Transverse colon (tissue), 4 donors: ENCODE data around the gene RGS19. TPM values are rescaled to one million over a fixed set of nuclear protein-coding genes. Genes with fewer than 3 reads are reported as not detected.

Source experiments
- DNase-seq: peaks from one replicate; pipeline ENCODE4 v3.0.0-alpha.2; 2019
- H3K27ac ChIP-seq, 4 donors: fragments of 200-600 bp; sonication (generic); 2 replicates each; pipeline ENCODE4 v1.5.1; 2016 to 2018; ENCODE audit warnings: inconsistent platforms in 4 of 4
- H3K27me3 ChIP-seq: fragments of 200-600 bp; sonication (generic); 2 replicates; pipeline ENCODE4 v1.5.1; 2017; ENCODE audit warnings: inconsistent platforms
- H3K36me3 ChIP-seq, 4 donors: fragments of 200-600 bp; sonication (generic); 2 replicates each; pipeline ENCODE4 v1.5.1; 2017 to 2019; ENCODE audit warnings: inconsistent platforms in 4 of 4
- H3K4me1 ChIP-seq, 4 donors: fragments of 200-600 bp; sonication (generic); 2 replicates each; pipeline ENCODE4 v1.5.1; 2017 to 2020; ENCODE audit warnings: inconsistent platforms in 4 of 4
- H3K4me3 ChIP-seq, 4 donors: fragments of 200-600 bp; sonication (generic); 1 replicate in 1 of 4; 2 replicates in 3 of 4; pipeline versions ENCODE4 v1.5.1 to v1.6.1; 2017 to 2019; ENCODE audit warnings: inconsistent platforms in 4 of 4
- H3K9me3 ChIP-seq, 2 donors: fragments of 200-600 bp; sonication (generic); 2 replicates each; pipeline ENCODE4 v1.5.1; 2017 to 2019; ENCODE audit warnings: inconsistent platforms in 2 of 2
- CTCF ChIP-seq, 5 experiments: fragments of 200-600 bp in 3 of 5; fragments of 450-650 bp in 2 of 5; sonication (generic) in 3 of 5; IDR thresholded peaks; 1 replicate in 2 of 5; 2 replicates in 3 of 5; pipeline ENCODE4 v1.5.1; 2016 to 2017; ENCODE audit warnings: antibody characterized with exemption in 5 of 5, inconsistent platforms in 3 of 5, mild to moderate bottlenecking in 2 of 5, moderate library complexity in 1 of 5
- EP300 ChIP-seq: sonication (generic); formaldehyde crosslinking; IDR thresholded peaks from one replicate; pipeline ENCODE4 v1.6.1; 2017; ENCODE audit warnings: antibody characterized with exemption, low read depth
- POLR2A ChIP-seq: fragments of 450-650 bp; IDR thresholded peaks from one replicate; pipeline ENCODE4 v1.6.1; 2016; ENCODE audit warnings: antibody characterized with exemption, mild to moderate bottlenecking, moderate library complexity
- POLR2AphosphoS5 ChIP-seq, 3 donors: sonication (generic); formaldehyde crosslinking; IDR thresholded peaks; one replicate each; pipeline ENCODE4 v1.6.1; 2016; ENCODE audit warnings: antibody characterized with exemption in 3 of 3
- WGBS, 2 donors: methylation state at CpG; one replicate each; pipeline ENCODE4 v1.1.5; 2018; ENCODE audit warnings: low coverage in 1 of 2; 5-methylcytosine and 5-hydroxymethylcytosine counted together
- in situ Hi-C, 4 donors: fragments of 200-750 bp; cut with MboI; loops; one replicate each; pipeline versions ENCODE4 v1.15.0 to v1.15.1; 2017; ENCODE audit warnings: low sequenced_read_pairs in 3 of 4, low pct_ligation_motif_present in 1 of 4, low pct_unique_long_range_greater_than_20kb in 1 of 4
- intact Hi-C: fragments of 100-400 bp; cut with DNase I; formaldehyde crosslinking; loops from one replicate; pipeline ENCODE4 v1.15.1; 2023; ENCODE audit warnings: low total_unique reads
- total RNA-seq, 4 donors: library from RNA; depleted of rRNA; stranded (reverse); fragments of >200 nt; gene quantifications; one replicate each; pipeline ENCODE4 v1.1.0, GENCODE V29; 2016

The RGS19 gene
- total RNA-seq, 4 donors from 2014 or later: 5.5 to 37.4 (median 10.8) TPM; not detected in 1

- Histone ChIP-seq H3K27ac (peak overlapping the region; percentile 76 to 88 (median 78)), H3K9me3 (no peaks in the 10 kb centered on the region), H3K36me3 (no peaks in the 10 kb centered on the region), H3K27me3 (peaks cover 8% of the 10 kb centered on the region), H3K4me3 (peak overlapping the region in 3 of 4 donors; percentile 60 to 73 (median 71)), H3K4me1 (peaks cover 13 to 31% (median 20%) of the 10 kb centered on the region in 4 donors)
- intact Hi-C loops (no loop called here), in situ Hi-C loops (no loop called here)
- TF ChIP-seq EP300 (no peak), CTCF (IDR thresholded peaks at IDR 0.05) (no peak), POLR2AphosphoS5 (IDR thresholded peaks at IDR 0.05) (no peak), POLR2A (no peak)
- no peak for DNase-seq
- WGBS, 2 donors: 78% methylated on average over 4 of the region's 5 CpGs; no CpG with 5 or more reads in 1 of the 2 donors
These were observed 17.1 kb downstream of the RGS19 start for GRCh38 chr20:64062276-64062595.

GRCh38 chr20:64058536-64058935 is 20.8 kb downstream of the RGS19 start:
- in situ Hi-C loops: no loop called here
- no peak overlapping the region for H3K27ac ChIP-seq
- DNase-seq: no peak
- peaks cover 4 to 16% (median 8%) of the 10 kb centered on the region in 4 donors for H3K4me1 ChIP-seq
- no peak overlapping the region for H3K4me3 ChIP-seq
- TF ChIP-seq POLR2A: no peak
- TF ChIP-seq EP300: no peak
- TF ChIP-seq CTCF (IDR thresholded peaks at IDR 0.05): no peak
- no peak for TF ChIP-seq POLR2AphosphoS5 (IDR thresholded peaks at IDR 0.05)
- intact Hi-C loops: no loop called here
- H3K27me3 ChIP-seq: peaks cover 39% of the 10 kb centered on the region
- H3K36me3 ChIP-seq: no peaks in the 10 kb centered on the region
- 33 to 53% methylated on average over 1 to 12 of the region's 12 CpGs for WGBS, 2 donors
- no peaks in the 10 kb centered on the region for H3K9me3 ChIP-seq

- H3K4me3 ChIP-seq: no peak overlapping the region
- peak; percentile 81 for DNase-seq
- peaks cover 4 to 12% (median 5%) of the 10 kb centered on the region in 4 donors for H3K4me1 ChIP-seq
- TF ChIP-seq POLR2A: no peak
- peak; percentile 72 to 85 (median 83) for TF ChIP-seq CTCF (IDR thresholded peaks at IDR 0.05)
- no peak for TF ChIP-seq POLR2AphosphoS5 (IDR thresholded peaks at IDR 0.05)
- TF ChIP-seq EP300: no peak
- H3K36me3 ChIP-seq: no peaks in the 10 kb centered on the region
- no peaks in the 10 kb centered on the region for H3K9me3 ChIP-seq
- peaks cover 46% of the 10 kb centered on the region for H3K27me3 ChIP-seq
- in situ Hi-C loops (no loop called here), intact Hi-C loops (no loop called here)
- peak overlapping the region in 2 of 4 donors; percentile 17 to 32 for H3K27ac ChIP-seq
- 30% methylated on average over 30 of the region's 33 CpGs; no CpG with 5 or more reads in 1 of the 2 donors for WGBS, 2 donors
These were observed 21.5 kb downstream of the RGS19 start for GRCh38 chr20:64057628-64058498.

- 40 to 49% methylated on average over 1 to 34 of the region's 39 CpGs for WGBS, 2 donors
- intact Hi-C loops (no loop called here), in situ Hi-C loops (no loop called here)
- H3K27ac ChIP-seq: peak overlapping the region; percentile 8 to 47 (median 29)
- H3K9me3 ChIP-seq: no peaks in the 10 kb centered on the region
- no peaks in the 10 kb centered on the region for H3K36me3 ChIP-seq
- peaks cover 54% of the 10 kb centered on the region for H3K27me3 ChIP-seq
- no peak overlapping the region for H3K4me3 ChIP-seq
- TF ChIP-seq CTCF (IDR thresholded peaks at IDR 0.05): no peak
- no peak for TF ChIP-seq POLR2AphosphoS5 (IDR thresholded peaks at IDR 0.05)
- no peak for TF ChIP-seq EP300
- TF ChIP-seq POLR2A: no peak
- DNase-seq: no peak
- peaks cover 0 to 6% (median 0%) of the 10 kb centered on the region in 4 donors for H3K4me1 ChIP-seq
These were observed 22.3 kb downstream of the RGS19 start for GRCh38 chr20:64056889-64057627.
